ENCODE measurements around the gene FGFBP2. TPM values are rescaled to one million over a fixed set of nuclear protein-coding genes. Genes with fewer than 3 reads are reported as not detected.

FGFBP2 gene
- not detected in 2 replicates for total RNA-seq

GRCh38 chr4:15963001-15963451 is at the start of gene FGFBP2:
TSS of gene FGFBP2 (minus strand) at chr4:15963175. CDS start at chr4:15963129, 46 bp downstream.

GRCh38 chr4:15938640-15939039 is 24.3 kb downstream of the FGFBP2 start, which contains the start of gene FGFBP1:
TSS of gene FGFBP1 (minus strand) at chr4:15938740. CDS start at chr4:15936632, 2,108 bp downstream.

Other genes starting within 250 kb of the FGFBP2 start
- gene CD38, start 184.8 kb downstream of the FGFBP2 start, total RNA-seq = 10.9 and 39.4 TPM in 2 replicates
- gene FGFBP1, start 24.4 kb downstream of the FGFBP2 start, total RNA-seq = not detected in 2 replicates
- under 0.01 and 0.09 TPM in 2 replicates for gene PROM1, start 120.8 kb upstream of the FGFBP2 start, total RNA-seq